Right lobe of liver (tissue), 4 donors: Measurements from ENCODE around the gene ATP10A.

Experiments
- CTCF ChIP-seq, 4 donors: fragments of 200-600 bp in 3 of 4; fragments of 450-650 bp in 1 of 4; IDR thresholded peaks; one replicate each; pipeline versions ENCODE4 v1.5.1 to v1.8.0; 2016 to 2022; ENCODE audit warnings: antibody characterized with exemption in 4 of 4, mild to moderate bottlenecking in 2 of 4
- POLR2A ChIP-seq: fragments of 450-650 bp; IDR thresholded peaks from one replicate; pipeline ENCODE4 v1.6.1; 2017; ENCODE audit warnings: antibody characterized with exemption, mild to moderate bottlenecking
- donor health status: DM: no; HTN: no; CAD: no.
- donor health status: DM: no; HTN: no; CAD: no.
- donor health status: DM: no; HTN: yes; CAD: no.

GRCh38 chr15:25679964-25680685 is 183.0 kb downstream of the ATP10A start:
- no peak for TF ChIP-seq CTCF (IDR thresholded peaks at IDR 0.05)
- no peak for TF ChIP-seq POLR2A
